Testis (tissue), 3 donors: ENCODE measurements around the gene APOBEC3H. TPM values are rescaled to one million over a fixed set of nuclear protein-coding genes. Genes with fewer than 3 reads are reported as not detected.

ENCODE experiments used
- DNase-seq: peaks from one replicate; pipeline ENCODE4 v3.0.0-alpha.2; 2019
- H3K27ac ChIP-seq, 2 donors: fragments of 200-600 bp; sonication (generic); one replicate each; pipeline ENCODE4 v1.5.1; 2019
- H3K27me3 ChIP-seq: fragments of 200-600 bp; sonication (generic); one replicate; pipeline ENCODE4 v1.5.1; 2019
- H3K36me3 ChIP-seq: fragments of 200-600 bp; sonication (generic); one replicate; pipeline ENCODE4 v1.5.1; 2017; ENCODE audit warnings: low read depth; ENCODE audit errors: missing control alignments
- H3K4me1 ChIP-seq: fragments of 200-600 bp; sonication (generic); one replicate; pipeline ENCODE4 v1.5.1; 2019
- H3K4me3 ChIP-seq, 2 donors: fragments of 200-600 bp; sonication (generic); one replicate each; pipeline ENCODE4 v1.5.1; 2017 to 2019
- H3K9me3 ChIP-seq: fragments of 200-600 bp; sonication (generic); one replicate; pipeline ENCODE4 v1.5.1; 2017
- CTCF ChIP-seq, 3 experiments: fragments of 450-650 bp in 2 of 3; fragments of 200-600 bp in 1 of 3; sonication (generic) in 1 of 3; IDR thresholded peaks; one replicate each; pipeline ENCODE4 v1.5.1; 2016 to 2019; ENCODE audit warnings: antibody characterized with exemption in 3 of 3, mild to moderate bottlenecking in 2 of 3, moderate library complexity in 1 of 3
- POLR2A ChIP-seq: fragments of 450-650 bp; IDR thresholded peaks from one replicate; pipeline ENCODE4 v1.6.1; 2017; ENCODE audit warnings: antibody characterized with exemption, mild to moderate bottlenecking, moderate library complexity
- WGBS, 2 donors: methylation state at CpG; one replicate each; pipeline ENCODE4 v1.1.5; 2018; 5-methylcytosine and 5-hydroxymethylcytosine counted together
- intact Hi-C: fragments of 100-400 bp; cut with DNase I; formaldehyde crosslinking; loops from one replicate; pipeline ENCODE4 v1.15.1; 2023; ENCODE audit warnings: low total_unique reads
- polyA plus RNA-seq: library from polyadenylated mRNA; stranded (reverse); fragments of 350-450 nt; fragmentation: Illumina TruSeq; extraction: RNeasy Lipid Tissue Mini Kit (QIAGEN cat#74804); gene quantifications from one replicate; pipeline ENCODE4 v1.2.3, GENCODE V29; 2014; ENCODE audit warnings: low read depth, low replicate concordance; ENCODE audit not compliant: insufficient read depth
- total RNA-seq, 2 donors: library from RNA; depleted of rRNA; stranded (reverse); fragments of >200 nt; gene quantifications; one replicate each; pipeline ENCODE4 v1.2.3, GENCODE V29; 2016

Gene APOBEC3H
- total and polyA plus RNA-seq, 3 donors from 2014 or later: 3.5 to 5.2 (median 3.6) TPM

GRCh38 chr22:39134366-39135091, 37.5 kb downstream of the APOBEC3H start:
- Histone ChIP-seq H3K27me3 (no peaks in the 10 kb centered on the region), H3K27ac (no peak overlapping the region), H3K4me3 (no peak overlapping the region), H3K36me3 (no peaks in the 10 kb centered on the region), H3K9me3 (no peaks in the 10 kb centered on the region), H3K4me1 (peaks cover 12% of the 10 kb centered on the region)
- no peak for TF ChIP-seq POLR2A
- DNase-seq: no peak
- 72 to 92% methylated on average over 8 to 34 of the region's 35 CpGs for WGBS, 2 donors
- intact Hi-C loops: no loop called here

- intact Hi-C loops: no loop called here
- Histone ChIP-seq H3K27ac (no peak overlapping the region), H3K4me3 (no peak overlapping the region), H3K27me3 (no peaks in the 10 kb centered on the region), H3K4me1 (peaks cover 12% of the 10 kb centered on the region), H3K9me3 (no peaks in the 10 kb centered on the region), H3K36me3 (no peaks in the 10 kb centered on the region)
- 55 to 70% methylated on average over 15 of the region's 15 CpGs for WGBS, 2 donors
- TF ChIP-seq CTCF (IDR thresholded peaks at IDR 0.05) (no peak), POLR2A (no peak)
- DNase-seq: no peak
Observed at GRCh38 chr22:39135092-39135896, 38.2 kb downstream of the APOBEC3H start.

- no peak for DNase-seq
- H3K36me3 ChIP-seq: no peaks in the 10 kb centered on the region
- TF ChIP-seq POLR2A (no peak), CTCF (IDR thresholded peaks at IDR 0.05) (no peak)
- H3K27ac ChIP-seq: no peak overlapping the region
- intact Hi-C loops: no loop called here
- H3K4me3 ChIP-seq: no peak overlapping the region
- H3K4me1 ChIP-seq: peaks cover 4% of the 10 kb centered on the region
- no peaks in the 10 kb centered on the region for H3K27me3 ChIP-seq
- 95 to 100% methylated on average over 2 to 8 of the region's 8 CpGs for WGBS, 2 donors
- no peaks in the 10 kb centered on the region for H3K9me3 ChIP-seq
Observed at GRCh38 chr22:39136317-39136716, 39.3 kb downstream of the APOBEC3H start.

GRCh38 chr22:39138357-39138997, 41.4 kb downstream of the APOBEC3H start:
- intact Hi-C loops: no loop called here
- H3K4me1 ChIP-seq: no peaks in the 10 kb centered on the region
- no peak overlapping the region for H3K4me3 ChIP-seq
- H3K9me3 ChIP-seq: no peaks in the 10 kb centered on the region
- no peaks in the 10 kb centered on the region for H3K27me3 ChIP-seq
- H3K36me3 ChIP-seq: no peaks in the 10 kb centered on the region
- DNase-seq: no peak
- no peak for TF ChIP-seq CTCF (IDR thresholded peaks at IDR 0.05)
- no peak for TF ChIP-seq POLR2A
- H3K27ac ChIP-seq: no peak overlapping the region
- 80 to 87% methylated on average over 13 to 14 of the region's 14 CpGs for WGBS, 2 donors

GRCh38 chr22:39139933-39140332, 42.9 kb downstream of the APOBEC3H start:
- Histone ChIP-seq H3K27ac (no peak overlapping the region), H3K9me3 (no peaks in the 10 kb centered on the region), H3K4me3 (no peak overlapping the region), H3K4me1 (peaks cover 9% of the 10 kb centered on the region), H3K36me3 (no peaks in the 10 kb centered on the region), H3K27me3 (no peaks in the 10 kb centered on the region)
- TF ChIP-seq CTCF (IDR thresholded peaks at IDR 0.05) (no peak), POLR2A (no peak)
- intact Hi-C loops: no loop called here
- DNase-seq: no peak
- WGBS, 2 donors: 69 to 71% methylated on average over 7 of the region's 7 CpGs
